Sigmoid colon (tissue), 7 donors: ENCODE data around the gene ITPR2. TPM values are rescaled to one million over a fixed set of nuclear protein-coding genes. Genes with fewer than 3 reads are reported as not detected.

ENCODE experiments used
- DNase-seq: peaks from one replicate; pipeline ENCODE4 v3.0.0-alpha.2; 2019
- H3K27ac ChIP-seq, 4 donors: fragments of 200-600 bp; sonication (generic); one replicate each; pipeline ENCODE4 v1.5.1; 2016 to 2019; ENCODE audit warnings: mild to moderate bottlenecking in 1 of 4
- H3K27me3 ChIP-seq, 3 donors: fragments of 200-600 bp; sonication (generic); one replicate each; pipeline ENCODE4 v1.5.1; 2019; ENCODE audit warnings: mild to moderate bottlenecking in 1 of 3
- H3K36me3 ChIP-seq, 4 donors: fragments of 200-600 bp; sonication (generic); one replicate each; pipeline ENCODE4 v1.5.1; 2016 to 2019
- H3K4me1 ChIP-seq, 4 donors: fragments of 200-600 bp; sonication (generic); one replicate each; pipeline ENCODE4 v1.5.1; 2017 to 2019
- H3K4me3 ChIP-seq, 4 donors: fragments of 200-600 bp; sonication (generic); one replicate each; pipeline ENCODE4 v1.5.1; 2017 to 2019; ENCODE audit warnings: mild to moderate bottlenecking in 2 of 4, moderate library complexity in 1 of 4
- H3K9me3 ChIP-seq, 4 donors: fragments of 200-600 bp in 3 of 4; sonication (generic) in 3 of 4; one replicate each; pipeline versions ENCODE4 v1.5.1 to v1.6.1; 2013 to 2019
- EP300 ChIP-seq, 4 donors: sonication (generic); formaldehyde crosslinking; IDR thresholded peaks; one replicate each; pipeline ENCODE4 v1.6.1; 2017; ENCODE audit warnings: antibody characterized with exemption in 4 of 4
- POLR2A ChIP-seq, 2 donors: fragments of 450-650 bp; IDR thresholded peaks; one replicate each; pipeline ENCODE4 v1.6.1; 2016; ENCODE audit warnings: antibody characterized with exemption in 2 of 2, mild to moderate bottlenecking in 2 of 2, moderate library complexity in 2 of 2
- POLR2AphosphoS5 ChIP-seq, 4 donors: sonication (generic); formaldehyde crosslinking; IDR thresholded peaks; one replicate each; pipeline ENCODE4 v1.6.1; 2017; ENCODE audit warnings: antibody characterized with exemption in 4 of 4
- WGBS, 2 donors: extraction: QIAGEN DNeasy Blood & Tissue Kit; methylation state at CpG; one replicate each; pipeline ENCODE4 v1.1.7; 2013; 5-methylcytosine and 5-hydroxymethylcytosine counted together
- intact Hi-C: fragments of 100-400 bp; cut with DNase I; formaldehyde crosslinking; loops from one replicate; pipeline ENCODE4 v1.15.1; 2023
- polyA plus RNA-seq, 3 donors: library from polyadenylated mRNA; stranded (reverse); fragments of 200-250 nt; gene quantifications; one replicate each; pipeline ENCODE4 v1.2.3, GENCODE V29; 2013
- total RNA-seq, 4 donors: library from RNA; depleted of rRNA; stranded (reverse); fragments of >200 nt; gene quantifications; one replicate each; pipeline ENCODE4 v1.1.0, GENCODE V29; 2016
- TF ChIP-seq, protein P1 (sequence below), 4 experiments: fragments of 450-650 bp in 3 of 4; fragments of 200-600 bp in 1 of 4; IDR thresholded peaks; one replicate each; pipeline ENCODE4 v1.5.1; 2016 to 2019; ENCODE audit warnings: antibody characterized with exemption in 4 of 4, mild to moderate bottlenecking in 3 of 4, moderate library complexity in 2 of 4
- donor health status: healthy with polysubstance abuse.
- donor health status: Bipolar disorder and iron deficiency.
- donor health status: healthy.

Gene ITPR2
- total and polyA plus RNA-seq, 7 donors = 1.4 to 78.1 (median 58.9) TPM

DNA sequence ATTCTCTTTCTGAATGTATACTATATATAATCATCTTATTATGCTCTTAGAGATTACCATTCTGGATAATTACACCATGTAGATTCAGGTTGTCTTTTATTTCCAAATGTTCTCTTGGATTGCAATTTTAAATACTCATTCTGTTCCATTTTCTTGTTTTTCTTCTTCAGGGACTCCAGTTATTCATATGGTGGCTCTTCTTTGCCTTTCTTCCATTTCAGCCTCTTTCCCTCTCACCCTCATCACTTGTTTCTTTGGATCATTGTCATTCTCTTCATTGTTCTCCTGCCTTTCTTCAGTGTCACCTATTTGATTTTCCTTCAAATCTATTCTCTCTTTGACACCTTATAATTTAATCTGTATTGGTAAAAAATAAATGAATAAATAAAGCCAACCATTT, 182.0 kb downstream of the ITPR2 start:
- peaks cover 0 to 31% (median 16%) of the 10 kb centered on the region in 4 donors for H3K4me1 ChIP-seq
- TF ChIP-seq POLR2A (IDR thresholded peaks at IDR 0.05) (no peak), POLR2AphosphoS5 (IDR thresholded peaks at IDR 0.05) (no peak), EP300 (IDR thresholded peaks at IDR 0.05) (no peak)
- TF ChIP-seq, protein P1, sequence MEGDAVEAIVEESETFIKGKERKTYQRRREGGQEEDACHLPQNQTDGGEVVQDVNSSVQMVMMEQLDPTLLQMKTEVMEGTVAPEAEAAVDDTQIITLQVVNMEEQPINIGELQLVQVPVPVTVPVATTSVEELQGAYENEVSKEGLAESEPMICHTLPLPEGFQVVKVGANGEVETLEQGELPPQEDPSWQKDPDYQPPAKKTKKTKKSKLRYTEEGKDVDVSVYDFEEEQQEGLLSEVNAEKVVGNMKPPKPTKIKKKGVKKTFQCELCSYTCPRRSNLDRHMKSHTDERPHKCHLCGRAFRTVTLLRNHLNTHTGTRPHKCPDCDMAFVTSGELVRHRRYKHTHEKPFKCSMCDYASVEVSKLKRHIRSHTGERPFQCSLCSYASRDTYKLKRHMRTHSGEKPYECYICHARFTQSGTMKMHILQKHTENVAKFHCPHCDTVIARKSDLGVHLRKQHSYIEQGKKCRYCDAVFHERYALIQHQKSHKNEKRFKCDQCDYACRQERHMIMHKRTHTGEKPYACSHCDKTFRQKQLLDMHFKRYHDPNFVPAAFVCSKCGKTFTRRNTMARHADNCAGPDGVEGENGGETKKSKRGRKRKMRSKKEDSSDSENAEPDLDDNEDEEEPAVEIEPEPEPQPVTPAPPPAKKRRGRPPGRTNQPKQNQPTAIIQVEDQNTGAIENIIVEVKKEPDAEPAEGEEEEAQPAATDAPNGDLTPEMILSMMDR (IDR thresholded peaks at IDR 0.05) = no peak
- H3K9me3 ChIP-seq = no peaks in the 10 kb centered on the region
- H3K27me3 ChIP-seq = no peaks in the 10 kb centered on the region
- no peak for DNase-seq
- peak overlapping the region in 2 of 4 donors; percentile 25 to 39 for H3K27ac ChIP-seq
- peaks cover 0 to 19% (median 4%) of the 10 kb centered on the region in 4 donors for H3K36me3 ChIP-seq
- no peak overlapping the region for H3K4me3 ChIP-seq
- intact Hi-C loops = loop anchor here (1.0 to 5.0 kb wide), 2 partner anchors 21 to 554 kb away; no protein-coding TSS in a partner anchor

DNA sequence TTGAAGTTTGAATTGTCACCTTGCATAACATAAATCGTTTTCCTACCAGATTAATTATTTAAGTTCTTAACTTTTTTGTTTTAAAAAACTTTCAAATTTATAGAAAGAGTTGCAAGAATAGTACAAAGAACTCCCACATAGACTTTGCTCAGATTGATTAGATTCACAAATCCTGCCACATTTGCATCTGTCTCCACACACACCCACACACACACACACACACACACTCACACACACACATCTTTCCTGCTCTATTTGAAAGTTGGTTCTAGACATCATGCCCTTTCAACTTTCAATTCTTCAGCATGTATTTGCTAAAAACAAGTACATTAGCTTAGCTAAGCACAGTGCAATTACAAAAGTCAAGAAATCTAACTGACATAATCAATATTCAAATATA, 184.0 kb downstream of the ITPR2 start:
- Histone ChIP-seq H3K4me1 (peaks cover 0 to 46% (median 29%) of the 10 kb centered on the region in 4 donors), H3K36me3 (peaks cover 0 to 4% (median 0%) of the 10 kb centered on the region in 4 donors), H3K27me3 (no peaks in the 10 kb centered on the region), H3K27ac (peak overlapping the region in 3 of 4 donors; percentile 34 to 56 (median 40)), H3K9me3 (no peaks in the 10 kb centered on the region), H3K4me3 (no peak overlapping the region)
- WGBS, 2 donors = 59 to 82% methylated on average over 1 of the region's 1 CpG
- TF ChIP-seq EP300 (IDR thresholded peaks at IDR 0.05) (no peak), POLR2A (IDR thresholded peaks at IDR 0.05) (no peak), POLR2AphosphoS5 (IDR thresholded peaks at IDR 0.05) (no peak)
- TF ChIP-seq, protein P1 (IDR thresholded peaks at IDR 0.05) = no peak
- DNase-seq = no peak
- intact Hi-C loops = no loop called here

DNA sequence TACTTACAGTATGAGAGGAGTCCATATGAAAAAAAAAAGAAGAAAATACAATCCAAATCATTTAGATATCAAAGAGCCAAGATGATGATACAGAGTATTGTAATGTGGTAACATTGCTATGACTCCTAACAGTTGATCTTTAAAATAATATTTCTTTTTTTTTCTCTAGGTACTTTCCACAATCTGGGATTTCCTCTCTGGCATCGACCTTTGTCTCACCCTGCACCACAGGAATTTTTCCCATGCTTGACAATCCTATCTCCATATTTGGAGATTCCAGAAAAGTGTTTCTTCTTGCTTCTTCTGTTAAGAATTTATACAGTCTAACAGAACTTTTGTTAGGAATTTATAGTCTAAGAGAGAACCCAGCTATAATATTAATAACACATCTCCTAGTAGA, 184.4 kb downstream of the ITPR2 start:
- no peak for DNase-seq
- Histone ChIP-seq H3K9me3 (no peaks in the 10 kb centered on the region), H3K36me3 (peaks cover 0 to 4% (median 0%) of the 10 kb centered on the region in 4 donors), H3K27me3 (no peaks in the 10 kb centered on the region), H3K4me3 (no peak overlapping the region), H3K27ac (peak overlapping the region in 3 of 4 donors; percentile 34 to 56 (median 40)), H3K4me1 (peaks cover 0 to 50% (median 33%) of the 10 kb centered on the region in 4 donors)
- TF ChIP-seq EP300 (IDR thresholded peaks at IDR 0.05) = no peak
- TF ChIP-seq, protein P1 (IDR thresholded peaks at IDR 0.05) = no peak
- TF ChIP-seq POLR2AphosphoS5 (IDR thresholded peaks at IDR 0.05) = no peak
- TF ChIP-seq POLR2A (IDR thresholded peaks at IDR 0.05) = no peak
- WGBS, 2 donors = 11 to 22% methylated on average over 1 of the region's 1 CpG
- intact Hi-C loops = no loop called here

DNA sequence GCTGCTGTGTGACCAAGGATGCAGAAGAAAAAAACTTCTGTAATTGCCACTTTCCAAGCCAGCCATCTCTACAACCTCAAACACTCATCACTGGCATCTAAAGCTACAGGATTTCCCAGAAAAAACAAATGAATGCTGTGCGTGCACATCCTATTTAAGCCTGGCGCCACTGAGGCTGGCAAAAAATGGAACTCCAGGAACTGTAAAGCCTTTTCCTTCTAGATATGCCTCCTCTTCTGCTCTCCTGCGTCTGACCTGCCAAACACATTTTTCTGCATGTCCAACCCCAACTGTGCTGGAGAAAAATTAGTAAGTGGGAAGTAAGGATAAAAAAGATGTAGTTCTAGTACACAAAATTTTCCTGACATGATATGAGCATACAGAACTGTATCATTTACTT, 184.9 kb downstream of the ITPR2 start:
- 89 to 93% methylated on average over 3 of the region's 3 CpGs for WGBS, 2 donors
- peaks cover 0 to 55% (median 38%) of the 10 kb centered on the region in 4 donors for H3K4me1 ChIP-seq
- H3K27ac ChIP-seq = peak overlapping the region in 3 of 4 donors; percentile 34 to 56 (median 34)
- H3K9me3 ChIP-seq = no peaks in the 10 kb centered on the region
- intact Hi-C loops = no loop called here
- peaks cover 0 to 4% (median 0%) of the 10 kb centered on the region in 4 donors for H3K36me3 ChIP-seq
- no peaks in the 10 kb centered on the region for H3K27me3 ChIP-seq
- TF ChIP-seq, protein P1 (IDR thresholded peaks at IDR 0.05) = no peak
- no peak for TF ChIP-seq EP300 (IDR thresholded peaks at IDR 0.05)
- TF ChIP-seq POLR2AphosphoS5 (IDR thresholded peaks at IDR 0.05) = no peak
- no peak for TF ChIP-seq POLR2A (IDR thresholded peaks at IDR 0.05)
- no peak for DNase-seq
- no peak overlapping the region for H3K4me3 ChIP-seq

DNA sequence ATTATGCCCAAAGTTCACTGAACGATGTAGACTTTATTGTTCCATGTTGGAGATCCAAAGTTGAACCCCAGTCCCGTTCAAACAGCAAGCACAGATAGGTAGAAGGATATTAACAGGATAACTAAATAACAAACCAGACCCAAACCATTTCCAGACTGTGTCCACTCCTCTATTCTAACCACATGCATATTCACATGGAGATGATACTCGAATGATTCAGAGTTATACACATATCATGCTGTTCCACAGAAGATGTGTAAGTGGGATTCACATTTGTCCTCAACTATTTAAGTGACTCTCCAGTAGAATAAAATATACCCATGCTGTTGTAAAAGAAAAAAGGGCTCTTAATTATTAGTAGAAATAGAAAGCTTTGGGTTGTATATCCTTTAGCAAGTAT, 185.9 kb downstream of the ITPR2 start:
- intact Hi-C loops = no loop called here
- Histone ChIP-seq H3K9me3 (no peaks in the 10 kb centered on the region), H3K36me3 (no peaks in the 10 kb centered on the region), H3K27me3 (no peaks in the 10 kb centered on the region), H3K4me3 (no peak overlapping the region), H3K4me1 (peaks cover 0 to 65% (median 47%) of the 10 kb centered on the region in 4 donors), H3K27ac (peak overlapping the region in 1 of 4 donors; percentile 15)
- 89 to 94% methylated on average over 3 of the region's 3 CpGs for WGBS, 2 donors
- TF ChIP-seq EP300 (IDR thresholded peaks at IDR 0.05) (no peak), POLR2AphosphoS5 (IDR thresholded peaks at IDR 0.05) (no peak), POLR2A (IDR thresholded peaks at IDR 0.05) (no peak)
- TF ChIP-seq, protein P1 (IDR thresholded peaks at IDR 0.05) = no peak
- DNase-seq = no peak
